Measurements from ENCODE around the gene BLM. TPM values are rescaled to one million over a fixed set of nuclear protein-coding genes. Genes with fewer than 3 reads are reported as not detected.

The BLM gene
- total and polyA plus RNA-seq, 10 of the 15 experiments (the other 5 are each of a cell fraction or from before 2014, with no cell fraction given), result 23.0 to 68.4 (median 43.9) TPM

GRCh38 chr15:90716976-90717821, at the start of gene BLM (continued):
- TF ChIP-seq PRDM15 (CRISPR knock-in tag; IDR thresholded peaks at IDR 0.05) (no peak), HDAC6 (IDR thresholded peaks at IDR 0.05; ENCODE audit: unreplicated experiment) (no peak), SP1 (IDR thresholded peaks at IDR 0.05; ENCODE audit: low read depth, low read length) (peak; percentile 95), TAF1 (IDR thresholded peaks at IDR 0.05; ENCODE audit: borderline replicate concordance, low read depth, low read length) (peak; percentile 90), BHLHE40 (IDR thresholded peaks at IDR 0.05; ENCODE audit: borderline replicate concordance in 1 of 2, low read depth in 2 of 2, low read length in 1 of 2) (no peak), ZNF384 (IDR thresholded peaks at IDR 0.05; ENCODE audit: borderline replicate concordance, low read depth, low read length) (no peak), RBBP5 (conservative IDR thresholded peaks at IDR 0.05) (no peak), NR2C1 (IDR thresholded peaks at IDR 0.05) (no peak), NR2C2 (IDR thresholded peaks at IDR 0.05; ENCODE audit: borderline replicate concordance, control insufficient read depth, insufficient read length, low read depth) (no peak), ATF3 (IDR thresholded peaks at IDR 0.05; ENCODE audit: borderline replicate concordance, extremely low read depth, low read depth, low read length) (no peak), RAD21 (IDR thresholded peaks at IDR 0.05; ENCODE audit: insufficient read depth, low read depth, low read length) (no peak), ZBTB33 (IDR thresholded peaks at IDR 0.05) (no peak), SIN3A (IDR thresholded peaks at IDR 0.05; ENCODE audit: low read depth, low read length) (peak; percentile 99), IKZF2 (IDR thresholded peaks at IDR 0.05) (peak in 1 of 2 experiments; percentile 48; a peak in 2 of 4 replicates), CREB1 (IDR thresholded peaks at IDR 0.05; ENCODE audit: low read depth) (peak; percentile 79), SPI1 (IDR thresholded peaks at IDR 0.05; ENCODE audit: borderline replicate concordance, insufficient read depth, low read depth, low read length) (peak; percentile 32; the same call in 1 of the 2 replicates), SMAD1 (IDR thresholded peaks at IDR 0.05; ENCODE audit: low read depth, partially characterized antibody) (peak; percentile 78), ESRRA (IDR thresholded peaks at IDR 0.05; ENCODE audit: low read length) (no peak), NFXL1 (IDR thresholded peaks at IDR 0.05; ENCODE audit: borderline replicate concordance) (no peak), BACH1 (IDR thresholded peaks at IDR 0.05; ENCODE audit: borderline replicate concordance) (0 out of 2 replicates have a peak, but pooled peaks have one; percentile 54), BCL3 (IDR thresholded peaks at IDR 0.05; ENCODE audit: borderline replicate concordance, insufficient read depth, low read depth, low read length, poor library complexity, severe bottlenecking) (no peak), CREM (IDR thresholded peaks at IDR 0.05; ENCODE audit: low read depth) (peak; percentile 67; the same call in 1 of the 2 replicates)

All from GM12878 (cell line).